ENCODE measurements around the gene ADAMTS20. TPM values are rescaled to one million over a fixed set of nuclear protein-coding genes. Genes with fewer than 3 reads are reported as not detected.

ADAMTS20 gene
- total RNA-seq, 1 donor from 2014 or later = not detected

DNA sequence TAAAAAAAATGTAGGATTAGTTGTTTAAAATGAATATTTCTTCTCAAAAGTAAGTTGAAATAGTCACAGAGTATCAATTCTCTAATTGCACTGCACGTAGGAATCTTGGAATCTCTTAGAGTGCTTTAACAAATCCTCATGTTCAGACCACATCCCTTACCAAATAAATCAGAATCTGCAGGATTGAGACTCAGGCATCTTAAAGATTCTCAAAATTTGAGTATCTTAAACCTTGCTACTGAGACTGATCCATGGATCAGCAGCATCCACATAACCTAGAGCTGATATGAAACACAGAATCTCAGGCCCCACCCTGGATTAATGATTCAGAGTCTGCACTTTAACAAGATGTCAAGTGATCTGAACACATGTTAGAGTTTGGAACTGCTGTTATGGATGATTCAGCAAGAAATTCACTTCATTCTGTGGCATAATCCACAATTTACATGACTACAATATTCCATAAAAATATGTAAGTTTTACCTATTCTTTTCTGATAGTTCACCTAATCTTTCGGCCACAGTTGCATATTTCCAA is 58.7 kb downstream of the ADAMTS20 start:
- DNase-seq (ENCODE audit: extremely low read depth, low read depth, low spot score) = no peak

DNA sequence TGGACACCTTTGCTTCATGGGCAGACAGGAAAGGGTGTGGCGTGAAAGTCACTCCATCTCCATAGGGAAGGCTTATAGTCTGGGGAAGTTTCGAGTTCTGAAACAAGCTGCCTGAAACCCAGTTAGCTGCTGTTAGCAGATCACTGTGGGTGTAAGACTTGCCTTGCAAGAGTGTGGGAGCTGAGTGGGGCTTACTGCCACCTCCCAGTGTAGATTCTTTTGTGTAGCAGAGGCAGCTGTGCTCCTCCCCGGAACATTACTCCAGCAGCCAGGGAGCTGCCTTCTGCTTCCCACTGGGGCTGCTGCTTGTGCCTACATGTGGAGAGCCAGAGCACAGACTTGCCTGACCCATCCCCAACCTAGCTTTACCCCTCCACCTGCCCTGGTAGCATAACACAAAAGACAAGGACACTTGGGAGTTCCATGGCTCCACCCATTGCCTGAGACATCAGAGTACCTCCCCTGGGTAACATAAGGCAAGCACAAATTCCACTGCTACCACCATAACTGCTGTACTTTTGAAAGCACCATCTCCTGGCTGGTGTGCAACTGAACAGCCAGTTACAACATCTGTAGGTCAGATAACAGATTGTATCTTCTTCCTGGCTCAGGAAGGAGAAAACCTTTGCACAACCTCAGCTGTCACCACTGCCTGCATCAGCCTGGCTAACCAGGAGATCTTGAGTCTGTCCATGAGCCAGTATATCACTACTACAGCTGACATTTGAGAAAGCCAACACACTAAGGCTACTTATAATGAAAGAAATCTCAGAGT is 69.5 kb downstream of the ADAMTS20 start:
- DNase-seq (ENCODE audit: extremely low read depth, low read depth, low spot score) = no peak

DNA sequence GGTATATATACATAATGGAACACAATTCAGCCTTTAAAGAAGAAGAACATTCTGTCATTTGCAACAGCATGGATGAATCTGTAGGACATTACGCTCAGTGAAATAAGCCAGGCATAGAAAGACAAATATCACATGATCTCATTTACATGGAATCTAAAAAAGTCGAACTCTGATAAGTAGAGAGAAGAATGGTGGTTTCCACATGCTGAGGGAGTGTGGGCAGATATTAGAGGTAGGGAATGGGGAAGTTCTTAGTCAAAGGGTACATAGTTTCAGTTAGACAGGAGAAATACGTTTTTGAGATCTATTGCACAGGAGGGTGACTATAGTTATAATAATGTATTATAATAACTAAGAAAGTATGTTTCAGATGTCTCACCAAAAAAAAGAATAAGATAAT is 71.4 kb downstream of the ADAMTS20 start:
- DNase-seq (ENCODE audit: extremely low read depth, low read depth, low spot score) = no peak

DNA sequence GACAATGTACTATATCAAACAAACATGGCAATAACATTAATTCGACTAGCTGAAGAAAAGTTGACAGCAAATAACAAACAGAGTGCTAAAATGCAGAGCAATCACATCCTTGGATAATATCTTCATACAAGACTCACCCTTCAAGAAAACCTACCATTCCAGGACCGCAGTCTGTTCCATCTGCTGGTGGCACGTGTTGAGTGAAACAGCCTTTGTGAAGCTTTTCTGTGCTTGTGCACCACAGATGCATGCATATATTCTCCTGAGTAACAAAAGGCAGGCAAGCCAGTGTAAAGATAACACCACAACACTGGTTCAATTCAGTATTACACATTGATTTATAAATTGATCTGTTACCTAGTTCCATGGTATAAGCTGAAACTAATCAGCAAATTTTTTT is 89.3 kb downstream of the ADAMTS20 start:
- DNase-seq (ENCODE audit: extremely low read depth, low read depth, low spot score) = no peak

DNA sequence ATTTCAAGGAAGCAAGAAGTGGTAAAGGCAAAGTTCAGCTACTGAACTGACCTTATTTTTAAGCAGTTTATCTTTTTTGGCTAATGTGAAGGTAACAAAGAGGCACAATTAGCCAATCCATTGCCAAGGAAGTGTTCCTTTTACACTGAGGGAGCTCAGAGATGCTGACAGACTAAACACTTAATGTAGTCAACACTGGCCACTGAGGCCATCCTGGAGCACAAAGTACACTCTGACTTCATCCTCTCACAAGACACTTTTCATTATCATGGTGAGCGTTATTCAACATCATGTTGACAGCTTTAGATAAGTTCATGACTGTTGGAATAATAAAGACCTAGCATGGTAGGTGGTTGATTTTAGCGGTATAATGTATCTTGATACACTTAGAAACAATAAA is 89.9 kb downstream of the ADAMTS20 start:
- DNase-seq (ENCODE audit: extremely low read depth, low read depth, low spot score) = no peak

DNA sequence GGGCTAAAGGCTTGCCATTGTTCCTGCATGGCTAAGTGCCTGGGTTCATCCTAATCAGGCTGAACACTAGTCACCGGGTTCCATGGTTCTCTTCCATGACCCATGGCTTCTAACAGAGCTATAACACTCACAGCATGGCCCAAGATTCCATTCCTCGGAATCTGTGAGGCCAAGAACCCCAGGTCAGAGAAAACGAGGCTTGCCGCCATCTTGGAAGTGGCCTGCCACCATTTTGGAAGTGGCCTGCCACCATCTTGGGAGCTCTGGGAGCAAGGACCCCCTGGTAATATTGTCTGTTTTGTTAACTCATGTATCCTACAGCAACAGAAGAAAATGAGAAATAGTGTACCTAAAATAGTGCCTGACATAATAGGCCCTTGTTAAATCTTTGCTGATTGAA is 92.7 kb downstream of the ADAMTS20 start:
- DNase-seq (ENCODE audit: extremely low read depth, low read depth, low spot score) = no peak

DNA sequence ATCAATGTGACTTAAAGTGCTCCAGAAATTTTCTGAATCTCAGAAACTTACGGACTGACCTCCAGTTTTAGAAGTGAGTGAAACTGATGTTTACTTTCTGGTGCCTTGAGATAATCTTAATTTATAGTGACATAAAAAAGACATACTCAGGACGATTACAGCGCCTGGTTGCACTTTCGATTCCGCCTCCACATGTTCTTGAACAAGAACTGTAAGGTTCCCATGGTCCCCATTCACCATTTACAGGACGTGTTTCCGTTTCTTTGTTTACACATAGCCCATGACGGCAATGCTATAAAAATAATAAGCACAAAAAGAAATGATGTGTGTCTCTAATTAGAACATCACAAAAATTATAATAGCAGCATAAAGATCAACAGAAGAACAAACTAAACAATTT is 98.2 kb downstream of the ADAMTS20 start:
- no peak for DNase-seq (ENCODE audit: extremely low read depth, low read depth, low spot score)

DNA sequence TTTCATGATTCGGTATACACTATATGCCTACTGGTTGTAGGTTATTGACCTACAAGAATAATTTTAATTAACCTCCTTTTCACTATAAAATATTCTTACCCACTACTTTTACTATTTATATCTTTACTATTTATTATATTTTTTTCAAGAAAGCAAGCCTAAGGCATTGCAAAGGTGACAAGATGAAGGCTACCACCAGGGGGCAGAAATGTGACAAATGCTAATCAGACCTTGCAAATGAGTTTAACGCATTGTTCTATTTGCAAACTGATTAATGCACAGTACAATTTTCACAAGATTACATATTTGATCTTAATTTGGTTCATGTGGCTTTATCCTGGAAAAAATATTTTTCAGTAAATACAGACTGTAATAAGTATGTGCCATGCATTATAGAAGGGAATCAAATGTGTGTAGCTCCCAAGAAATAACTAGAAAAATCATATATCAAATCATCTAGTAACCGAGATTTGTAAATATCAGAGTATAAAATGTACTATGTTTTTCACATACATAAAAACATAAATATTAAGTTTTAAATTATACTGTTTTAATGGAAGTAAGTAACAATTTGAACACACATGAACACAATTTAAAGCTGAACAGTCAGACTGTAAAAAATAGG is 107.0 kb downstream of the ADAMTS20 start:
- peak; percentile 66 for DNase-seq (ENCODE audit: extremely low read depth, low read depth, low spot score)

DNA sequence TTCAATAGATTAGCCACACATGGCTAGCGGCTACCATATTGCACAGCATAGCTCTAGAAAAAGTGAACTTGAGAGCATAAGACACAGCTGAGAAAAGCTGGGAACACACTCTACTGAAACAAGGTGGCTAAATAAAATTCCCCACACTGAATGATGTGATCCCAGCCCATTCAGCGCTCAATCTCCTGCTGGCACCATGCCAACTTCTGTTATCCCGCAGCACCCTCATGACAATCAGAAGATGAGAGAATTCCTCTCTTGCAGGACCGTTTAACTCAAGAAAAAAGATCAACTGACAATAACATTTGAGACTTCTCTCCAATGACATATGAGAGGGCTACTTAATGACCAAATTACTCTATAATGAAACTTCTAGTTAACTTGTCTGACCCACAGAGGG is 115.4 kb downstream of the ADAMTS20 start:
- no peak for DNase-seq (ENCODE audit: extremely low read depth, low read depth, low spot score)

DNA sequence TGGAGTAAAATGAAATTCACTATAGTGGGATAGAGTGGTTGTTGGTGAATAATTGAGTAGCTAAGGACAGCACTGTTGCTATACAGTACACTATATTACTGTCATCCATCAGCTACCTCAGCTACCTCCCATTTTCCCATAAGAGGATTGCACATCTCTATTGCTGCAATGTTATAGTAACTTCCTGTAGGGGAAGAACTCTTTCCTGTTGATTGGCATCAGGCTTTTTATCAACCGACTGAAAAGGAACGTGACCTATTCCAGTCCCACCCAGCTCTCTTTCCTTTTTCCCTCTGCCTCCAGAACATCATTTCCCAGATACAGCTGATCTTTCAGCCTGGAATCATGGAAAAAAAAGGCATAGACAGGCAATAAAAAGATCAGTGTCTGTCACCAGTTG is 117.4 kb downstream of the ADAMTS20 start:
- DNase-seq (ENCODE audit: extremely low read depth, low read depth, low spot score) = no peak

DNA sequence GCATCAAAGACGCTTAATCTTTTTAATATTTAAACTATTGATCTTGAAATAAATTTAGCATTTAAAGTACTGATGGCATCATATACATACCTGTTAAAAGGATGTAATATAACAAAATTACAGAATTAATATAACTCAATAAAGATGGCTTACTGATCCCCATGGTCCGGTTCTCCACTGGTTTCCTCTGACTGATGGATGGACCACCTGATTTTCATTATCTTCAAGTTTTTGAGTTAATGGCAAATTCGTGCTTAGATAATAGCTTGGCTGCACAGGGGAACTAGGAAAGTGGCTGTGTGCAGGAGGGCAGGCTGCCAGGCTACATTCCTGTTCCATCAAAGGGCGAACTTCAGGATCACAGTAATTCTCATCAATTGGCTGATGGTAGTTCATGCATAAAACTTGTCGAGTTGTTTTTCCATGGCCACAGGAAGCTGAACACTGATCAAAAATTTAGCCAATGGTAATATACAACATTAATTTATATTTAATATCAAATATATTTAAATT is 123.9 kb downstream of the ADAMTS20 start:
- DNase-seq (ENCODE audit: extremely low read depth, low read depth, low spot score) = no peak

DNA sequence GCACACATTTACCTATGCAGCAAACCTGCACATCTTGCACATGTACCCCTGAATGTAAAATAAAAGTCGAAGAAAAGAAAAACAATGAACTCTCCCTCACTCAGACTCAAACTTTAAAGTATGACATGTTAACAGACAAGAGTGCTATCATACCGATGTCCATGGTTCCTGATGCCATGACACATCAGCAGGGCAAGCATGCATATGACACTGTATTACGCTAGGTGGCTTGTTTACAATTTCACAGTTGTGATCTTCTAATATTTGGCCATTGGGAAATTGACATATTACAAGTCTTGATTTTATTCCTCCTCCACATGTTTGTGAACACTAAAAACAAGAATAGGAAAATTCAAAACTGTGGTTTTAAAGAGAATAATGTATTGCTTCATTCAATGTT is 126.6 kb downstream of the ADAMTS20 start:
- DNase-seq (ENCODE audit: extremely low read depth, low read depth, low spot score) = no peak

DNA sequence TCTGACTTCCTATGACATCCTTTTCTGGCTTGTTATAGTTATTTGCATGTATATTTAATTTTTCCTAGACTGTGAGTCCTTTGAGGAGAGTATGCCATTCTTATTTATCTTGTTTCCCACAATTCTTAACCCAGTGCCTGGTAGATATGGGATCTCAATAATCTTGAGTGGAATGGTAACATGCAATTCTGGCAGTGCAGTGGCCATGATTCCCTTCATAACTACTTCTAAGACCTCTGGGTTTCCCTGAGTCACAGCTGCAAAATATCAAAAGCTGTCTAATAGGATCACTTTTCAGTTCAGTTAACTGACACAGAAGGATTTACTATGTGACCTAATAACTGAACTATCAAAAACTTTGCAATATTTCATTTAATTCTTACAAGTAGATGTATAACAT is 135.0 kb downstream of the ADAMTS20 start:
- DNase-seq (ENCODE audit: extremely low read depth, low read depth, low spot score) = no peak

DNA sequence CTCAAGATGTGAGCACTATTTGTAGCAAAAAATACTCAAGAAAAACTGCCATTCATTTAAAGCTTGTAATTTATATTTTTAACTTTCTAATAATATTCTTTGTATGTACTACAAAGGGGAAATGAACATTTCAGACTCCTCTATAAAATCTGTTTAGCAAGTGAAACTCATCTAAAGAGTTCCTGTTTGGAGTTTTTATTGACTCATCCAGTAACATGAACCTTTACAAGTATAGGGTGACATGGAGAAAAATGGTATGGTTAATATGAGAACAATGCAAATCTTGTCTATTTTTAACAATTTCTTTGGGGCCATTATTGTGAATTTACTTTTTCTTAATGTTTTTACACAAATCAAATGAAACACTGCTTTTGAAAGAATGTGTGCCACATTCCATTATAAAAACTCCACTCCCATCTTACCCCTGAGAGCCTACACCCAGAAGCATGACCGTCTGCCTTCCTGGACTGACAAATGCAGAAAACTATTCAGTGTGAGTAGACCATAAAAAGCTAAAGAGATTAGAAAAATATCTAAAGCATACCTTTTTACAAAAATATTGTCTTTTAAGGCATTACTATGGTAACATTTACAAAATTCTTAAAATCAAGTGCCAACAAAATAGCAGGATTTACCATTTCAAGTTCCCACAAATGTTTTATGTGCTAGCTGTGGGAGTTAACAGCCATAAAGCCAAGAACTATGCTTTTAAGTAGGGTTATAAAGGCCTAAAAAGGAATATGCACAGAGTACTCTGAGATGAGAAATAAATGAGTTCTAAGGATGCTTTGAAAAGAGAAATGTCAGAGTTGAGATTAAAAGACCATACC is 144.0 kb downstream of the ADAMTS20 start:
- DNase-seq (ENCODE audit: extremely low read depth, low read depth, low spot score) = no peak

DNA sequence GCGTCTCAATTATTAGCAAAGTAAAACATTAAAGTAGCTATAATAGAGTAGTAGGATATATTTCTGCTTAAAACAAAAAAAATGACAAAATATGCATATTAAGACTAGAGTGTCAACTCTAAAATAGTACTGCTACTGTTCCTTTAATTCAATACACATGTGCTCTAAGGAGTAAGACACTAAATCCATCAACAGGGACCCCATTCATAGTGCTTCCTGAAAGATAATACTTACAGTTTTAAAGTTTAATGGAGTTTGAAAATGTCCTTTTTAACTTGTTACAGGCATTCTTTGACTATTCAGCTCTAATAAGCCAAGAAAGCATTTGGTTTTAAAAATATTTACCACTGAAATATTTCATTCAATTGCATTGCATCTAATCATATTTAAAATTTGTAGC is 145.2 kb downstream of the ADAMTS20 start:
- no peak for DNase-seq (ENCODE audit: extremely low read depth, low read depth, low spot score)

DNA sequence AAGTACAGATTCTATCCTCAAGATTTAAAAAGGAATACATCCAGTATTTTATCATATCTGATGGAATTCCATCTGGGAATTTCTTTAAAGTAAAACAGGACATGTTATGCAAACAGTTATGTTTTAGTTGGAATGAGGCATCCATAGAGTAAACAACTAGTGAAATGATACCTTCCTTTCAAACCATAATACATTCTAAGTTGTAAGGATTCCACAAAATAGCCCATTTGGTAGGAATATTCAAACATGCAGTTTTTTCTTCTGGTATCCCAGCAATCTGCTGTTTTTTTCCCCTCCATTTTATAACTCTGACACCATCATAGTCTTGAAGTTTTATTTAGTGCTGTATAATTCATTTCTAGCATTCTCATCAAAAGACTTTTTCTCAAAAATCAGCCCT is 149.6 kb downstream of the ADAMTS20 start:
- no peak for DNase-seq (ENCODE audit: extremely low read depth, low read depth, low spot score)

DNA sequence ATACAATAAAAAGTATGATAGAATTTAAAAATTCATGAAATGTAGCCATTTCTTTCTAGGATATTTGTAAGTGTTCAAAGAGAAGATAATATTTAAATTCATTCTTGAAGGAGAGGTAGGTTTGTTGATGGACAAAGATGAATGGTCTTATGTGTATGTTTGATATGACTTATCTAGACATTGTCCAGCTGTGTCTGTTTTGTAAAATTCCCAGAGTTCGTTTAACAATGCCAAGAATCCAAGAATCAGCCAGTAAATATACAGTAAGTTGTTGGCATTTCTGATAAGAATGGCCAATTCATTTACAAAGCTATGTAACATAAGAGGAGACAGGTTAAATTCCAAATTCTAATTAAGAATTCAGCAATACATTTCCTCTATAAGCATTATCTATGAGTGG is 150.9 kb downstream of the ADAMTS20 start:
- DNase-seq (ENCODE audit: extremely low read depth, low read depth, low spot score) = no peak

DNA sequence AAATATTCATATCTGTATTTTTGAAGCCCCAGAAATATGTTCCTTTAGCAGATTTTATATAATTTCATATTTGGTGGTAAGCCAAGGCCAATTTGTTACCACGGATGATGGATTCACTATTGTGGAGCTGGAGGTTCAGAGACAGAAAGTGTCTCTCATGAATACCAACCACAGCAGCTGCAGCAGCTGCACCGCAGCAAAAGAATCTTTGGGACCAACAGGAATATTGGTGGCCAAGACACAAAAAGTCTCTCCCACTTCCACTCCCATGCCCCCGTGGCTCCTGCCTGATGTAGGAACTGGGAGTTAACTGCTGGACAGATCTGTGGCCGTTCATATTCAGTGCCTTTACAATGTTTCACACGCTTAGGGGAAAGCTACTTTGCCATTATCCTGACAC is 155.3 kb downstream of the ADAMTS20 start:
- DNase-seq (ENCODE audit: extremely low read depth, low read depth, low spot score) = no peak

DNA sequence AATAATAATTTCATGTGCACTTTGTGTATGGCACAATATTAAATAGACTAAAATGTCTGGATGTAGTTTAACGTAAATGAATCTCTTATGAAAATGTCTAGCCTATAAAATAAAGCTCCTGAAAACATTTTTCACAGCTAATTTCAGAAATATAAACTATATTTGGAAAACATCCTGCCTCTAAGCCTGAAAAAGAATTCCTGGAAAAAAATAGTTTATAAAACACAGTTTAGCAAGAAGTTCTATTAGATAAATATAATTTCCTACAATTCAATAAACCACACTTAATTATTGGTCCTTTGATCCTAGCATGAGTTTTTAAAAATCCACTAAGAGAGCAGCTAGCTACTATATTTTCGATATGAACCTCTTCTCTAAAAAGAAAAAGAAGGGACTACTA is 159.9 kb downstream of the ADAMTS20 start:
- no peak for DNase-seq (ENCODE audit: extremely low read depth, low read depth, low spot score)

DNA sequence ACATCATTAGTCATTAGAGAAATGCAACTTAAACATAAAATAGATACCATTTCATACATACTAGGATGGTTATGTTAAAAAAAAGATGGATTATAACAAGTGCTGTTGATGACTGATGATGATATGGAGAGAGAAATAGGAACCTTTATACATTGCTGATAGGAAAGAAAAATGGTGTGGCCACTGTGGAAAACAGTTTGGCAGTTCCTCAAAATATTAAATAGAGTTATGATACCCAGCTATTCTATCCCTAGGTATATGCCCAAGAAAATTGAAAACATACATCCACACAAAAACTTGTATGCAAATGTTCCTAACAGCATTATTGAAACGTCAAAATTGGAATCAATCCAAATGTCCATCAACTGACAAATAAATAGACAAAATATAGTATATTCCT is 170.1 kb downstream of the ADAMTS20 start:
- DNase-seq (ENCODE audit: extremely low read depth, low read depth, low spot score) = no peak

DNA sequence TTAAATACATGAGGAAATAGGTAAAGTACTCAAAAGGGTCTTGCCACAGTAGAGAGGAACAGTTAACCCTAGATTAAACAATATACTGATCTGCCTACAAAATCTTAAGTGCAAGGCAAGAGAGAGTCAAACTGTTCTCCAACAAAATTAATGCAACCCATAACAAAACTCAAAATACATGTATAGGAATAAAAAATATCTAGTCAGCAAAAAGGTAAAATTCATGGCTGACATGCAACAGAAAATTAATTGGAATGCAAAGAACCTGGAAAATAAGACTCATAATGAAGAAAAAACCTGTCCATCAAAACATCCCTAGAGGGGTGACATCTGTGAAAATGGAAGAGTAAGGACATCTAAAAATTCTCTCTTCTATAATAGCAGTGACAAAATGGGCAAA is 173.6 kb downstream of the ADAMTS20 start:
- DNase-seq (ENCODE audit: extremely low read depth, low read depth, low spot score) = no peak

Measured in glomerular endothelial cell (primary cell).